ENCODE results near the gene MDH1.

The MDH1 gene

GRCh38 chr2:63642946-63643345 is 54.2 kb downstream of the MDH1 start:
- TF ChIP-seq ZNF274 (IDR thresholded peaks at IDR 0.05; ENCODE audit: low read depth, low read length), result no peak
- H3K4me3 ChIP-seq (ENCODE audit: low read length), result no peak overlapping the region

DNA sequence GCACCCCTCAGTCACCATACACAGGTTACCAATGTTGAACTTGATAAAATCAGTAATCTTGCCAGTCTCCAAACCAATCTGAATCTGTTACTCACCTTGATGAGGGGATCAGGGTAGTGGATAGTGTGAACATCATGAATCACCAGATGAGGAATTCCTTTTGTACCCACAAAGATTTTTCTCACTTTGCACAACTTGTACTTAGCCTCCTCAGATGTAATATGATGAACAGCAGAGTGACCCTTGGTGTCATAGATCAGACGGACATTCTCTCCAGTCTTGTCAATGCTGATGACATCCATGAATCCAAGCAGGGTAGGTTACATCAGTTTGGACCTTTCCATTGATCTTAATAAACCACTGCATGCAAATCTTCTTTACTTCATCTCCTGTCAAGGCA is 54.7 kb downstream of the MDH1 start:
- no peak overlapping the region for H3K4me3 ChIP-seq (ENCODE audit: low read length)

GRCh38 chr2:63648632-63649031 is 59.9 kb downstream of the MDH1 start:
- no peak for TF ChIP-seq ZNF274 (IDR thresholded peaks at IDR 0.05; ENCODE audit: low read depth, low read length)

More for the DNA sequence above, 54.7 kb downstream of the MDH1 start:
- TF ChIP-seq ZNF274 (IDR thresholded peaks at IDR 0.05; ENCODE audit: low read depth, low read length), result no peak

DNA sequence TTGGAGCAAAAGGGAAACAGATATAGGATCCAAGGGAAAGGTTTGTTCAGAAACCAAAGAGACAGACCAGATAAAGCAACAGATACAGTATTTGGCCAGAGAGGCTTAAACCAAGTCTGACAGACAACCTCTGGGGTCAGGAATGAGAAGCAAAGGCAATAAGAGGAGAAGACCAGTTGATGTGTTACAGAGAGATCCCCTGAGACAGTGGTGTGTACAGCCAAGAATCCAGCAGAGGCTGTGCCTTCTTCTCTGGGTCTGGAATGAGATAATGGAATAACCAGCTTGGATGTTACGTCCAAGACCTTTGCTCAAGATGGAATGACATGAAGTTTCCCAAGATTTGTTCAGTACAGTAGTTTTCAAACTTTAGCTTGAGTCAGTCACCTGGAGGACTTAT is 61.1 kb downstream of the MDH1 start:
- H3K4me3 ChIP-seq (ENCODE audit: low read length), result no peak overlapping the region
- no peak for TF ChIP-seq ZNF274 (IDR thresholded peaks at IDR 0.05; ENCODE audit: low read depth, low read length)

More at GRCh38 chr2:63648632-63649031, 59.9 kb downstream of the MDH1 start:
- no peak overlapping the region for H3K4me3 ChIP-seq (ENCODE audit: low read length)

GRCh38 chr2:63650756-63651155 is 62.0 kb downstream of the MDH1 start:
- H3K4me3 ChIP-seq (ENCODE audit: low read length), result no peak overlapping the region
- no peak for TF ChIP-seq ZNF274 (IDR thresholded peaks at IDR 0.05; ENCODE audit: low read depth, low read length)

GRCh38 chr2:63651356-63651755 is 62.6 kb downstream of the MDH1 start:
- no peak for TF ChIP-seq ZNF274 (IDR thresholded peaks at IDR 0.05; ENCODE audit: low read depth, low read length)
- H3K4me3 ChIP-seq (ENCODE audit: low read length), result no peak overlapping the region

DNA sequence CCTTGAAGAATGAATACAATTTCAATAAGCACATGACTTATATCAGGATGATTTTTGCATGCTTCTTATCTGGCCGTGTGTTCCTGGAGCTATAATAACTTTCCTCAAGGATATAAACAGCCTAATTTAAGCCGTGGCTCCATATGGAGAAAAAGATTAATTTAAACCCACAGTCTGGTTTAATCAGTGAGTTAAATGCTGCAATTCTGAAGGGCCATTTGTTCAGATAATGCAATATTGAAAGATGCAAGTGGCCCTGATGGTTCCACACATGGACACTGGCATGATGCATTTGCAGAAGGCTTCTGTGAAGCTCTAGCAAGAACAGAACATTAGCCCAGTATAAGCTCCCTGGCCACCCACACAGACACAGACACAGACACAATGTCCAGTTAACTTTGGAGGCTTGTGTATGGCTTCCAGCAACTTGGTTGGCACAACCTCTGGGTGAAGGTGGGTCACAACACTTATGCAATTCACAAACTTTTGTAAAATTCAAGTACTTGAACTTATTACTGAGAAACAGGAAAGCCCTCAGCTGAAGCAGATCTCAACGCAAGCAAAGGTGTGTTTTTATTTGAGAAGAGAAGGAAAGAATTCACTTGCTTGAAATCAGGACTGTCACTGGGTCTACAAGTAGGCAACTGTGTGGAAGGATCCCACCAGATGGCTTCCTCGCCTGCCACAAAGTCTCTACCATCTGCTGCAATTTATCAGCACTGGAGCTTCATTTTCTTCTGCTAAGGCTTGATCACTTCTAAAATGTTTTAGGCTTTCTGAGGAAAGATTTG is 63.3 kb downstream of the MDH1 start:
- no peak for TF ChIP-seq ZNF274 (IDR thresholded peaks at IDR 0.05; ENCODE audit: low read depth, low read length)
- no peak overlapping the region for H3K4me3 ChIP-seq (ENCODE audit: low read length)

DNA sequence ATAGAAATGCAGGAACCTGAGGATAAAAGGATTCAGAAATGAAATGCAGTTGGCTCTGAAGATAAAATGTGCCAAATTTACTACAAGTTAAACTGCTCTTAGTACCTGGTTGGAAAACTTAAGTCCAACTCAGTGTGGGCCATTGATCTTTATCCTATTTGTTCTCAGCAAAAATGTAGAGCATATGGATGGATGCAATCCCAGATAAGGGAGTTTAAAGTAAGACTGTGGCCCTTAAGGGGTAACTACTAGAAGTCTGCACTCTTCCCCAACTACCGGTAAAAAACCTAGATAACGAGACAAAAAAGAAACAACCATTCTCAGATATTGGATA is 63.9 kb downstream of the MDH1 start:
- no peak overlapping the region for H3K4me3 ChIP-seq (ENCODE audit: low read length)
- TF ChIP-seq ZNF274 (IDR thresholded peaks at IDR 0.05; ENCODE audit: low read depth, low read length), result no peak

GRCh38 chr2:63654959-63655358 is 66.2 kb downstream of the MDH1 start:
- no peak for TF ChIP-seq ZNF274 (IDR thresholded peaks at IDR 0.05; ENCODE audit: low read depth, low read length)
- H3K4me3 ChIP-seq (ENCODE audit: low read length), result no peak overlapping the region

Measured in GM08714 (cell line).